HEK293 (cell line): ENCODE results near the gene PLK4.

Experiments
- CTCF ChIA-PET: fragments of 350-600 bp; formaldehyde crosslinking; extraction: SDS; loops from one replicate; lab custom pipeline; 2021; ENCODE audit warnings: antibody characterized with exemption; lab: Yijun Ruan, JAX
- POLR2A ChIA-PET: fragments of 300-600 bp; formaldehyde crosslinking; extraction: SDS; loops from one replicate; lab custom pipeline; 2020; ENCODE audit warnings: antibody characterized with exemption, inconsistent platforms; lab: Yijun Ruan, JAX
- H3K27ac ChIP-seq: fragments of 200-500 bp; sonication (Bioruptor generic); 2 replicates; pipeline ENCODE4 v1.5.1; 2014; ENCODE audit warnings: low read depth, low read length, control low read depth, inconsistent platforms; ENCODE audit errors: extremely low read depth
- H3K36me3 ChIP-seq, 2 experiments: fragments of 200-500 bp in 1 of 2; sonication (Bioruptor generic) in 1 of 2; 1 replicate in 1 of 2; 2 replicates in 1 of 2; pipeline ENCODE4 v1.5.1; 2014 to 2017; ENCODE audit warnings: inconsistent platforms in 2 of 2, low read length in 2 of 2; ENCODE audit not compliant: control insufficient read depth in 2 of 2, insufficient read depth in 1 of 2
- H3K4me1 ChIP-seq: fragments of 200-500 bp; sonication (Bioruptor generic); 2 replicates; pipeline ENCODE4 v1.5.1; 2014; ENCODE audit warnings: mild to moderate bottlenecking, low read length, inconsistent platforms; ENCODE audit not compliant: control insufficient read depth, insufficient read depth
- H3K4me3 ChIP-seq: 2 replicates; pipeline ENCODE4 v1.5.1; 2011; ENCODE audit warnings: low read depth, mild to moderate bottlenecking, control low read depth, low read length, moderate library complexity
- H3K9me3 ChIP-seq: fragments of 200-500 bp; sonication (Bioruptor generic); 2 replicates; pipeline ENCODE4 v1.5.1; 2014; ENCODE audit warnings: low read depth, low read length, inconsistent platforms; ENCODE audit not compliant: control insufficient read depth, insufficient read depth
- ATF2 ChIP-seq: fragments of 450-650 bp; formaldehyde crosslinking; IDR thresholded peaks from 2 replicates; pipeline ENCODE4 v1.5.1; 2016; ENCODE audit warnings: missing biosample characterization, missing genetic modification characterization, low read depth
- HOXA7 ChIP-seq: sonication (generic); formaldehyde crosslinking; IDR thresholded peaks from 2 replicates; pipeline ENCODE4 v1.8.1; 2022; ENCODE audit warnings: missing genetic modification reagents, borderline replicate concordance
- KLF1 ChIP-seq: fragments of 450-650 bp; formaldehyde crosslinking; IDR thresholded peaks from 2 replicates; pipeline ENCODE4 v1.5.1; 2016; ENCODE audit warnings: missing biosample characterization, missing genetic modification characterization
- PRDM10 ChIP-seq: fragments of 450-650 bp; formaldehyde crosslinking; IDR thresholded peaks from 2 replicates; pipeline ENCODE4 v1.5.1; 2016; ENCODE audit warnings: missing biosample characterization, missing genetic modification characterization
- SCRT2 ChIP-seq: fragments of 450-650 bp; formaldehyde crosslinking; IDR thresholded peaks from 2 replicates; pipeline ENCODE4 v1.5.1; 2016; ENCODE audit warnings: missing biosample characterization, missing genetic modification characterization
- SP2 ChIP-seq: fragments of 450-650 bp; formaldehyde crosslinking; IDR thresholded peaks from 2 replicates; pipeline ENCODE4 v1.5.1; 2016; ENCODE audit warnings: missing biosample characterization, missing genetic modification characterization
- WT1 ChIP-seq: fragments of 450-650 bp; formaldehyde crosslinking; IDR thresholded peaks from 2 replicates; pipeline ENCODE4 v1.5.1; 2016; ENCODE audit warnings: missing biosample characterization, missing genetic modification characterization
- ZBTB7A ChIP-seq: fragments of 450-650 bp; formaldehyde crosslinking; IDR thresholded peaks from 2 replicates; pipeline ENCODE4 v1.5.1; 2016; ENCODE audit warnings: low read depth, missing biosample characterization, missing genetic modification characterization
- ZBTB8A ChIP-seq: fragments of 450-650 bp; formaldehyde crosslinking; IDR thresholded peaks from 2 replicates; pipeline ENCODE4 v1.5.1; 2016; ENCODE audit warnings: missing biosample characterization, missing genetic modification characterization
- ZFP3 ChIP-seq: fragments of 450-650 bp; formaldehyde crosslinking; IDR thresholded peaks from 2 replicates; pipeline ENCODE4 v1.5.1; 2016; ENCODE audit warnings: low read depth, missing biosample characterization, missing genetic modification characterization
- ZNF121 ChIP-seq: fragments of 450-650 bp; formaldehyde crosslinking; IDR thresholded peaks from 2 replicates; pipeline ENCODE4 v1.5.1; 2016; ENCODE audit warnings: missing biosample characterization, missing genetic modification characterization
- ZNF175 ChIP-seq: fragments of 450-650 bp; formaldehyde crosslinking; IDR thresholded peaks from 2 replicates; pipeline ENCODE4 v1.5.1; 2016; ENCODE audit warnings: missing biosample characterization, missing genetic modification characterization
- ZNF19 ChIP-seq: fragments of 450-650 bp; formaldehyde crosslinking; IDR thresholded peaks from 2 replicates; pipeline ENCODE4; 2016; ENCODE audit warnings: missing biosample characterization, missing genetic modification characterization, low read depth
- ZNF48 ChIP-seq: fragments of 450-650 bp; formaldehyde crosslinking; IDR thresholded peaks from 2 replicates; pipeline ENCODE4 v1.5.1; 2016; ENCODE audit warnings: missing biosample characterization, missing genetic modification characterization
- ZNF585B ChIP-seq: fragments of 450-650 bp; formaldehyde crosslinking; IDR thresholded peaks from 2 replicates; pipeline ENCODE4 v1.5.1; 2016; ENCODE audit warnings: missing biosample characterization, missing genetic modification characterization

Gene PLK4

GRCh38 chr4:127905029-127905428 lies 24.3 kb downstream of the PLK4 start:
- no peak for TF ChIP-seq WT1 (tag by site-specific recombination)
- TF ChIP-seq, all 188 proteins: peak for 0
- Histone ChIP-seq H3K36me3 (no peaks in the 10 kb centered on the region), H3K4me3 (no peak overlapping the region), H3K9me3 (no peaks in the 10 kb centered on the region), H3K4me1 (no peaks in the 10 kb centered on the region), H3K27ac (no peak overlapping the region)
- ChIA-PET CTCF (interaction anchor here (0.7 kb wide), 1 partner anchor 130 kb away, joined by 4 read pairs; no protein-coding TSS in a partner anchor), POLR2A (no interaction called here)

GRCh38 chr4:127916512-127916911 lies 35.8 kb downstream of the PLK4 start:
- no peak overlapping the region for H3K27ac ChIP-seq
- H3K4me1 ChIP-seq, result no peaks in the 10 kb centered on the region
- CTCF ChIA-PET, result no interaction called here
- H3K36me3 ChIP-seq, result peaks cover 3 to 29% of the 10 kb centered on the region in 2 experiments; a peak in 1 of 3 replicates
- no peaks in the 10 kb centered on the region for H3K9me3 ChIP-seq
- TF ChIP-seq ZNF19 (tag by site-specific recombination) (no peak), PRDM10 (0 out of 2 replicates have a peak, but pooled peaks have one; percentile 27)
- H3K4me3 ChIP-seq, result no peak overlapping the region
- POLR2A ChIA-PET, result no interaction called here

GRCh38 chr4:127917151-127917550 lies 36.5 kb downstream of the PLK4 start:
- H3K4me1 ChIP-seq, result no peaks in the 10 kb centered on the region
- TF ChIP-seq ZBTB7A (tag by site-specific recombination) (no peak), KLF1 (tag by site-specific recombination) (no peak), SCRT2 (tag by site-specific recombination) (no peak), SP2 (tag by site-specific recombination) (no peak), ZNF121 (tag by site-specific recombination) (no peak), ZNF48 (no peak), ZNF585B (tag by site-specific recombination) (no peak), ZFP3 (tag by site-specific recombination) (no peak), ZNF175 (tag by site-specific recombination) (no peak), HOXA7 (CRISPR knock-in tag) (no peak), ATF2 (tag by site-specific recombination) (no peak), ZBTB8A (tag by site-specific recombination) (no peak), WT1 (tag by site-specific recombination) (no peak)
- H3K9me3 ChIP-seq, result no peaks in the 10 kb centered on the region
- H3K36me3 ChIP-seq, result peaks cover 3 to 34% of the 10 kb centered on the region in 2 experiments; a peak in 1 of 3 replicates
- CTCF ChIA-PET, result interaction anchor here (0.6 kb wide), 1 partner anchor 355 kb away, joined by 5 read pairs; no protein-coding TSS in a partner anchor
- POLR2A ChIA-PET, result no interaction called here
- H3K4me3 ChIP-seq, result no peak overlapping the region
- no peak overlapping the region for H3K27ac ChIP-seq
